Urinary bladder (tissue), 4 donors: Measurements from ENCODE around the gene MALL. TPM values are rescaled to one million over a fixed set of nuclear protein-coding genes. Genes with fewer than 3 reads are reported as not detected.
"Not testable (repeated sequence)": the region's sequence is repeated elsewhere in the genome, so short reads cannot be mapped to it uniquely, and the experiment has no call there.

Source experiments
- DNase-seq: peaks from one replicate; pipeline ENCODE4 v3.0.0-alpha.2; 2015; ENCODE audit errors: extremely low spot score
- H3K27ac ChIP-seq: one replicate; pipeline ENCODE4 v1.5.1; 2013; ENCODE audit warnings: low read depth, mild to moderate bottlenecking, moderate library complexity
- H3K36me3 ChIP-seq: one replicate; pipeline ENCODE4 v1.6.1; 2013; ENCODE audit warnings: mild to moderate bottlenecking, moderate library complexity; ENCODE audit not compliant: insufficient read depth
- H3K4me1 ChIP-seq: one replicate; pipeline ENCODE4 v1.6.1; 2013; ENCODE audit warnings: mild to moderate bottlenecking, moderate library complexity; ENCODE audit not compliant: insufficient read depth
- H3K4me3 ChIP-seq: one replicate; pipeline ENCODE4 v1.5.1; 2013; ENCODE audit warnings: low read depth, low read length
- WGBS: extraction: QIAGEN DNeasy Blood & Tissue Kit; methylation state at CpG from one replicate; pipeline ENCODE4 v1.1.7; 2013; 5-methylcytosine and 5-hydroxymethylcytosine counted together
- polyA plus RNA-seq: library from polyadenylated mRNA; stranded (reverse); fragments of 200-250 nt; gene quantifications from one replicate; pipeline ENCODE4 v1.2.3, GENCODE V29; 2013
- total RNA-seq: library from RNA; depleted of rRNA; stranded (reverse); fragments of >200 nt; gene quantifications from one replicate; pipeline ENCODE4 v1.2.3, GENCODE V29; 2014
- donor health status: healthy with polysubstance abuse.
- donor health status: healthy.

MALL gene
- total and polyA plus RNA-seq, 2 donors, result 14.1 to 24.4 TPM

- H3K4me1 ChIP-seq, result no peaks in the 10 kb centered on the region
- H3K4me3 ChIP-seq, result no peak overlapping the region
- H3K27ac ChIP-seq, result no peak overlapping the region
- DNase-seq, result no peak
- 90% methylated on average over 6 of the region's 6 CpGs for WGBS
- no peaks in the 10 kb centered on the region for H3K36me3 ChIP-seq
These were observed 16.6 kb downstream of the MALL start for GRCh38 chr2:110099038-110099425.

GRCh38 chr2:110097506-110098220, 18.0 kb downstream of the MALL start:
- Histone ChIP-seq H3K36me3 (no peaks in the 10 kb centered on the region), H3K4me3 (no peak overlapping the region), H3K4me1 (no peaks in the 10 kb centered on the region), H3K27ac (no peak overlapping the region)
- 87% methylated on average over 14 of the region's 14 CpGs for WGBS
- no peak for DNase-seq

GRCh38 chr2:110095994-110096633, 19.5 kb downstream of the MALL start:
- DNase-seq, result no peak
- Histone ChIP-seq H3K4me3 (no peak overlapping the region), H3K27ac (no peak overlapping the region)

GRCh38 chr2:110094884-110095534, 20.6 kb downstream of the MALL start:
- H3K27ac ChIP-seq, H3K4me1 ChIP-seq, DNase-seq, H3K36me3 ChIP-seq, H3K4me3 ChIP-seq: not testable (repeated sequence)
- WGBS, result 41% methylated on average over 5 of the region's 6 CpGs

More at GRCh38 chr2:110095994-110096633, 19.5 kb downstream of the MALL start:
- WGBS, result 90% methylated on average over 8 of the region's 8 CpGs
- H3K36me3 ChIP-seq, result no peaks in the 10 kb centered on the region
- no peaks in the 10 kb centered on the region for H3K4me1 ChIP-seq

- H3K4me3 ChIP-seq, H3K27ac ChIP-seq, H3K4me1 ChIP-seq, H3K36me3 ChIP-seq, DNase-seq: not testable (repeated sequence)
- no CpG with 5 or more reads among the region's 6 CpGs for WGBS
These were observed 21.7 kb downstream of the MALL start for GRCh38 chr2:110093924-110094323.

GRCh38 chr2:110090164-110090563, 25.5 kb downstream of the MALL start:
- 47% methylated on average over 2 of the region's 4 CpGs for WGBS
- H3K36me3 ChIP-seq, H3K4me1 ChIP-seq: not testable (repeated sequence)

GRCh38 chr2:110083757-110084156, 31.9 kb downstream of the MALL start:
- H3K4me3 ChIP-seq, H3K27ac ChIP-seq, H3K36me3 ChIP-seq, H3K4me1 ChIP-seq, DNase-seq: not testable (repeated sequence)
- WGBS, result no CpG with 5 or more reads among the region's 2 CpGs

More at GRCh38 chr2:110090164-110090563, 25.5 kb downstream of the MALL start:
- not testable (repeated sequence) for H3K27ac ChIP-seq, DNase-seq, H3K4me3 ChIP-seq

- not testable (repeated sequence) for DNase-seq, H3K4me1 ChIP-seq
- no CpG with 5 or more reads among the region's 8 CpGs for WGBS
These were observed 32.5 kb downstream of the MALL start for GRCh38 chr2:110083162-110083561.

GRCh38 chr2:110078104-110078503, 37.5 kb downstream of the MALL start:
- not testable (repeated sequence) for H3K36me3 ChIP-seq

More at GRCh38 chr2:110083162-110083561, 32.5 kb downstream of the MALL start:
- H3K4me3 ChIP-seq, H3K27ac ChIP-seq, H3K36me3 ChIP-seq: not testable (repeated sequence)

GRCh38 chr2:110075896-110076295, 39.7 kb downstream of the MALL start:
- not testable (repeated sequence) for DNase-seq, H3K36me3 ChIP-seq, H3K27ac ChIP-seq, H3K4me3 ChIP-seq, H3K4me1 ChIP-seq
- WGBS, result 70% methylated on average over 2 of the region's 4 CpGs

More at GRCh38 chr2:110078104-110078503, 37.5 kb downstream of the MALL start:
- H3K4me3 ChIP-seq, DNase-seq, H3K4me1 ChIP-seq, H3K27ac ChIP-seq: not testable (repeated sequence)
- 45% methylated on average over 1 of the region's 4 CpGs for WGBS

GRCh38 chr2:110069869-110070268, 45.8 kb downstream of the MALL start:
- 97% methylated on average over 4 of the region's 7 CpGs for WGBS
- H3K4me1 ChIP-seq, H3K36me3 ChIP-seq, H3K4me3 ChIP-seq, DNase-seq, H3K27ac ChIP-seq: not testable (repeated sequence)

- not testable (repeated sequence) for H3K4me1 ChIP-seq, DNase-seq, H3K4me3 ChIP-seq, H3K36me3 ChIP-seq, H3K27ac ChIP-seq
- 87% methylated on average over 3 of the region's 3 CpGs for WGBS
These were observed 47.5 kb downstream of the MALL start for GRCh38 chr2:110068153-110068552.

GRCh38 chr2:110062332-110062731, 53.3 kb downstream of the MALL start:
- not testable (repeated sequence) for H3K36me3 ChIP-seq, H3K4me1 ChIP-seq, H3K4me3 ChIP-seq, H3K27ac ChIP-seq, DNase-seq
- no CpG with 5 or more reads among the region's 3 CpGs for WGBS

GRCh38 chr2:110060550-110060949, 55.1 kb downstream of the MALL start:
- H3K27ac ChIP-seq, result not testable (repeated sequence)

More at GRCh38 chr2:110060550-110060949, 55.1 kb downstream of the MALL start:
- DNase-seq, H3K36me3 ChIP-seq, H3K4me3 ChIP-seq, H3K4me1 ChIP-seq: not testable (repeated sequence)
- 92% methylated on average over 2 of the region's 2 CpGs for WGBS
